GM21423 (cell line): ENCODE results near the gene GLE1.
"Not testable (repeated sequence)": the region's sequence is repeated elsewhere in the genome, so short reads cannot be mapped to it uniquely, and the experiment has no call there.

Source experiments
- ATAC-seq: cut with Tn5 transposase; IDR thresholded peaks from one replicate; pipeline ENCODE4 v1.9.1; 2021; ENCODE audit warnings: mild to moderate bottlenecking, moderate library complexity; ENCODE audit not compliant: unreplicated experiment

GLE1 gene

DNA sequence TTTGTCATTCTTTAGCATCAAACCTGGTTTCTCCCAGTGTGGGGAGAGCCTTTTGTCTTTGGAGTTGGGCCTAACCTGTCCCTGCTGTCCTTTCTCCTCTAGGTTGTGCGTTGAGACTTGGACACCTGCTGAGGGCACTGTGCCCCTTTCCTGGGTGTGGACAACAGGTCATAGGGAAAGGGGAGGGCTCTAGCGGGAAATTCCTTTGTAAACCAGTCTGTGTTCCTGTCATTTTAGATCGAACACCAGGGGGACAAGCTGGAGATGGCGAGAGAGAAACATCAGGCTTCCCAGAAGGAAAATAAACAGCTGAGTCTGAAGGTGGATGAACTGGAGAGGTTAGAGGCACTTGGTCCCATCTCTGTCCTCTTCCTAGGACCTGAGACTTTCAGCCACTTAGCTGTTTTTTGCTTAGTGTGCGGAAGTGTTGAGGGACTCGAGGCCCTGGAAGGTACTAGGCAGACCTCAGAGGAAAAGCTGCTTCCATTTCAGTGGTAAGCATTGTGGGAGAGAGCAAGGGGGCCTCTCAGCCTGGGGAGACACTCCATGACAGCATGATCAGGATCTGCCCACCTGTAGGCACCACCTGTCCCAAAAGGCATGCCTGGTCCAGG, 8.6 kb upstream of the GLE1 start:
- no peak for ATAC-seq

DNA sequence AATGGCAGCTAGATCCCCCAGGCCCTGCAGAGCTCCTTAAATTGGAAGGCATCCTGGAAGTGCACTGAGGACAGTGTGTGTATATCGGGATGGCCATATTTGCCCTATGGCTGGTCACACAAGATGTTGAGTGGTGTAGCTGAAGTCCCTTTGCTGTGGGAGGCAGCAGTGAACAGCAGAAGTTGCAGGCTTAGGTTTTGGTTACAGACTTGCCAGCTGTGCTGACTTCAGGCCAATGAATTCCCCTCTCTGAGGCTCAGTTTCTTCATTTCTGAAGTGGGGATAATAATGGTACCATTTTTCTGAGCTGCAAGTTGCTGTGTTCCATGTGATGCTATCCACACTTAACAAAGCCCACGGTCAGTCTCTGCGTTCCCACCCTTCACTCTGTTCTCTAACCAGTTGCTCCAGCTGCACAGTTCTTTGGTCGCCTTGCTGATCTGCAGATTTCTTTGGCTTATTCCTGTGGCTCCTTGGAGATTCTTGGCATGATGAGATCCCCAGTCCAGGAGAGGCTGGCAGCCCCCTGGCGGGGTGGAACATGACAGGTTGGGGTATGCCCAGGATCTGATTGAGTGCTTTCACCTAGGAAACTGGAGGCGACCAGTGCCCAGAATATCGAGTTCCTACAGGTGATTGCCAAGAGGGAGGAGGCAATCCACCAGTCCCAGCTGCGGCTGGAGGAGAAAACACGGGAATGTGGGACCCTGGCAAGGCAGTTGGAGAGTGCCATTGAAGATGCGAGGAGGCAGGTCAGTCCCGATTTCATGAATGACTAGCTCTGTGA, 6.5 kb upstream of the GLE1 start:
- no peak for ATAC-seq

DNA sequence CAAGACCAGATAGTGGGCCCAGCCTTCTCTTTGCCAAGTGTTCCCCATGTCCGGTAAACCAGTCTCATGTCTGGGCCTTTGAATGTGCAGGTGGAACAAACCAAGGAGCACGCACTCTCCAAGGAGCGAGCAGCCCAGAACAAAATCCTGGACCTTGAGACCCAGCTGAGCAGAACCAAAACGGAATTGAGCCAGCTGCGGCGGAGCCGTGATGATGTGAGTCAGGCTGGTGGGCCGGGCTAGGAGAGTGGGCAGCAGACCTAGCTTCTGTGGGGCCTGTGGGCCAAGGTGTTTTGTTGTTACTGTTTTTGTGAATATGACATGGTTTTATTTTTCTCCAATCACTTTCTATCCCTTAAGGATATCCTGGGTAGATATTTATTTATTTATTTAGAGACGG, 5.6 kb upstream of the GLE1 start:
- no peak for ATAC-seq

DNA sequence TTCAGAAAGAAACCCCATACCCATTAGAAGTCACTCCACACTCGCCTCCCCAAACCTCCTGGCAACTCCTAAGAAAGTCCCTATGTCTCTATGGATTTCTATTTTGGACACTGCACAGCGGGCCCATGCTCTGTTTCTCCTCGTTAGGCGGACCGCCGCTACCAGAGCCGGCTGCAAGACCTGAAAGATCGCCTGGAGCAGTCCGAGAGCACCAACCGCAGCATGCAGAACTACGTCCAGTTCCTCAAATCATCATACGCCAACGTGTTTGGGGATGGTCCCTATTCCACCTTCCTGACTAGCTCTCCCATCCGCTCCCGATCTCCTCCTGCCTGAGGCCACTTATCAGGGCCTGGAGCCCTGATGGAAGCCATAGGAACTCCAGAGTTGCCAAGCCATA, 4.6 kb upstream of the GLE1 start:
- ATAC-seq = no peak

DNA sequence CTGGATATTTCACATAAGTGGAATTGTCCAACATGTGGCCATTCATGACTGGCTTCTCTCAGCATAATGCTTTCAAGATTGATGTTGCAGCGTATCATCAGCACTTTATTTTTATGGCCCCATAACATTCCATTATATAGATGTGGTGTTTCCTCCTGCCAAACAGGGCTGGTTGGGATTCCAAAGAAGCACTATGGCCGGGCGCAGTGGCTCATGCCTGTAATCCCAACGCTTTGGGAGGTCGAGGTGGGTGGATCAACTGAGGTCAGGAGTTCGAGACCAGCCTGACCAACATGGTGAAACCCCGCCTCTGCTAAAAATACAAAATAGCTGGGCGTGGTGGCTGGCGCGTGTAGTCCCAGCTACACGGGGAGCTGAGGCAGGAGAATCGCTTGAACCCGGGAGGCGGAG, 1.1 kb upstream of the GLE1 start:
- ATAC-seq = not testable (repeated sequence)

DNA sequence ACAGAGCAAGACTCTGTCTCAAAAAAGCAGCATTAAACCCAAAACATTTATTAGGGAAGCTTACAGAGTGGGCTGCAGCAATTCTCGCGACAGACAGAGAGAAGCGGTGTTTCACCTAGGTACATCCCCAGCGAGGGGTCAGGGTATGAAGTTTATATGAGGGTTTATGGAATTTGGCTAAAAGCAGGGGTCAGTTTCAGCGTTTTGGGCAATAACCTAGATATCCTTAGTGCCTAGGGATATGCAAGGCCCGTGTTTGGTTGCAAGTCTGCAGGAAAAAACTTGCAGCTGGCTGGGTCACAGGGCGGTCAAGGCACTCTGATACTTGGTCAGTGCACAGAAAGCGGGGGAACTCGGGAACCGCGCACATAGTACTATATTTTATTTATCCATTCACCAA, 649 bp upstream of the GLE1 start:
- ATAC-seq = no peak

DNA sequence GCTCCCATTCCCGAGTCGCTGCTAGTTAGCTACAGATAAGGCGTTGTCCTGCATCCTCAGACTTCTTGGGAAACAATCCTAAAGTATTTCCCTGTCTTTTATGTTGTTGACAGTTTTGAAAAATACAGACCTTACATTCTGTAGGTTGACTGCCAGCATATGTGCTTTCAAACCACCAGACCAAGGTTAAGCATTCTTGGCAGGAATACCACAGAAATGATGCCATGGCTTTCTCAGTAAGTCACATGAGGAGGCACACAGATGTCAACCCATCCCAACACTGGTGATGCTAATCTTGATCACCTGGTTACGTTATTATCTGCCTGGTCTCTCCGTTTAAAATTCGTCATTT, 871 bp downstream of the GLE1 start:
- no peak for ATAC-seq

DNA sequence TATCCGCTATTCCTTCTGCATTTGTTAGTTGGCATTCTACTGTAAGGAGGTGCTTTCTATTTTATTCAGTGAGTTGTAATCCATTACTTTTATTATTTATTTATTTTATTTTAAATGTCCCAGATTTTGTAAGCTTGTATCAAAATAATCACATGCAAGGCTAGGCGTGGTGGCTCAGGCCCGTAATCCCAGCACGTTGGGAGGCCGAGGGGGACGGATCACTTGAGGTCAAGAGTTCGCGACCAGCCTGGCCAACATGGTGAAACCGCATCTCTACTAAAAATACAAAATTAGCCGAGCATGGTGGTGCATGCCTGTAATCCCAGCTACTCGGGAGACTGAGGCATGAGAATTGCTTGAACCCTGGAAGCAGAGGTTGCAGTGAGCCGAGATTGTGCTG, 1.4 kb downstream of the GLE1 start:
- ATAC-seq = not testable (repeated sequence)

DNA sequence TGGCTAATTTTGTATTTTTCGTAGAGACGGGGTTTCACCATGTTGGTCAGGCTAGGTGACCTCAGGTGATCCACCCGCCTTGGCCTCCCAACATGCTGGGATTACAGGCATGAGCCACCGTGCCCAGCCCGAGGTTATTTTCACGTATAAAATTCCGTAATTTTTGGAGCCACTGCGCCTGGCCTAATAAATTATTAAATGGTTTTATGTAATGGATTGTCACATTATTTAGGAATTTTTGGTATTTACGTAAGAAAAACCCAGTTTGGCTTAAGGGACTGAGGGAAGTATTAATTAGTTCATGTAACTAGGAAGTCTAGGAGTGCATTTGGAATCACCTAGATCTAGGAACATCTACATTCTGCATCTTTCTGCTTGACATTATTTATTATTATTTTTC, 8.3 kb downstream of the GLE1 start:
- ATAC-seq = no peak

DNA sequence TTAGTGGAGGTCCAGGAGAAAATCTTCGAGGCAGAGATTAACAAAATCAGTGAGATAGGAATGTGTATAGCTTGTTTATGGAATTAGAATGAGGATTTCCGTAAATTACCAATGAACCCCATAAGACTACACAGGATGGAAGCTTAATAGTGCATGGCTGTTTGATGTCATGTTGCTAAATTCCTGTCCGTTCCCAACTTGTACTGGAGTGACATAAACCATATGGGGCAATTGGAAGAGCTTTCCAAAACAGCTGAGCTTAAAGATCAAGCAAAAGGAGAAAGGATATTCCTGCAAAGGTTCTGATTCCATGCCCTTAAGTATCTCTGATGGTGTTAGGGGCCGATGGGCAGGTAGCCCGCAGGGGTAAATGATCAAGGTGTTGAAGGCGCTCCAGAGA, 17.4 kb downstream of the GLE1 start:
- no peak for ATAC-seq

DNA sequence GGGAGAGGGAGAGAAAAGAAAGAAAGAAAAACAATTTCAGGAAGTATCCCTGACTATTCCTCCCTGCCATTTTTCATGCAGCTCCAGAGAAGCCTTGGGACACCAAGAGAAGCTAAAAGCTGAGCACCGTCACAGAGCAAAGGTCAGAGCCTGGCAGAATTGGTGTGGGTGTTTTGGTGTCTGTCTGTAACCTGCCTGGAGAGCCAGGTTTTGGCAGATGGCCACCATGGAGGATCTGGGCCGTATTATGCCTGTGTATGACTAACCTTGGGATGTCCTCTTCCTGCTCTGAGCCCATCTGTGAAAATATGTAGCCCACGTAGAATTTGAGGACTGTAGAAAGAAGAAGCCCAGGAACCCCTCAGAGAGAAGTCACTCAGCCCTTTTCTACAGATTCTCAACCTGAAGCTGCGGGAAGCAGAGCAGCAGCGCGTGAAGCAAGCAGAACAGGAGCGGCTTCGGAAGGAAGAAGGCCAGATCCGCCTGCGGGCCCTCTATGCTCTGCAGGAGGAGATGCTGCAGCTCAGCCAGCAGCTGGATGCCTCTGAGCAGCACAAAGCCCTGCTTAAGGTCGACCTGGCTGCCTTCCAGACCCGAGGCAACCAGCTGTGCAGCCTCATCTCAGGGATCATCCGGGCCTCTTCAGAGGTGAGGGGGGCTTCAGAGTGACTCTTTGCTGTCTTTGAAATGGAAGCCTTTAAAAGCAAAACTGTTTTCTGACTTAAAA, 18.8 kb downstream of the GLE1 start:
- ATAC-seq = no peak

DNA sequence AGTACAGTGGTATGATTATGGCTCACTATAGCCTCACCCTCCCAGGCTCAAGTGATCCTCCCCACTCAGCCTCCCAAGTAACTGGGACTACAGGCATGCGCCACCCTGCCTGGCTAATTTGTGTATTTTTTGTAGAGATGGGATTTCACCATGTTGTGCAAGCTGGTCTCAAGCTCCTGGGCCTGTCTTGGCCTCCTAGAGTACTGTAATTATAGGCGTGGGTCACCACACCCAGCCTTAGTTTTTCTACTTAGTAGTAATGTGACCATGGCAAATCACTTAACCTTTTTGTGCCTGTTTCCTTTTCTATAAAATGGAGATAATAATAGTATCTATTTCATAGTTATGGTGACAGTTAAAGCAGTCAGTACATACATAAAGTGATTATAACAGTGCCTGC, 22.2 kb downstream of the GLE1 start:
- no peak for ATAC-seq

DNA sequence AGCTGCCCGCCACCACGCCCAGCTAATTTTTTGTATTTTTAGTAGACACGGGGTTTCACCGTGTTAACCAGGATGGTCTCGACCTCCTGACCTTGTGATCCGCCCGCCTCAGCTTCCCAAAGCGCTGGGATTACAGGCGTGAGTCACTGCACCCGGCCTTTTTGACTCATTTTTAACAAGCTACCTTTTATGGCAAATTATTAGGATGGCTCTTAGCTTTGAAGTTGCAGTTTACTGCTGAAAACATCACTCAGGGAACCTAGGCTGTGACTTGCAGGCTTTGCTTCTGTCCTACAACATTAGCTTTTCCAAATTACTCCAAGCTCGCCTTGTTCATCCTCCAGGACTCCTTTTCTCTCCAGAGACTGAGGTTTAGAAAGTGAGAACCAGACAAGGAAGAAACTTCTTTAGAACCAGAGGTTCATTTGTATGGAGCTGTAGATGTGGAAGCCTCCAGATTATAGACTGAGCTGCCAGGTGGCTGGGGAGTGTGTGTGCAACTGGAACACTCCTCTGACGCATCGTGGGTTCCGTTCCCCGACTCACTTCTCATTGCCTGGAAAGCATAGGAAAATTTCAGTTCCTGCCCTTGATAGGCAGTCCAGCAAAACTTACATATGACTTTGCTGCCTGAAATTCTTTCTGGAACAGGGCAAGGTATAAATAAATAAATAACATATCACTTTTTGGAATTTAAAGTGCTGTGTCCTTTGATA, 24.1 kb downstream of the GLE1 start:
- no peak for ATAC-seq

DNA sequence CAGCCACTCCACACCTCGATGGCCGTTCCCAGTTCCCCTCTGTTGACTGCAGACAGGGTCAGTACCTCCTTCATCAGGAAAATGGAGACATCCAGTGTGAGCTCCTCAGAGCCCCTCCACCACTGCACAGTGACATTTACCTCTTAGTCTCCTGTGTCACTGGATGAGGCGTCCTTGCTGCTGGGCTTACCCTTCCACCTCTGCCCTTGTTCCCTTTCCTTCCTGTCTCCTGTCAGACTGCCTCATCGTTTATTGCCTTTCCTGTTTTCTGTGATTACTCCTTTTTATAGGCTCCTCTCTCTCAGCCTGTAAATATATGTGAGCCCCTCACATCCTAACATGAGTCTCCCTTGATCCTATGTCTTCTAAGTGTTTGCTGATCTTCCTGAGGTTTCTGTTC, 24.7 kb downstream of the GLE1 start:
- no peak for ATAC-seq

DNA sequence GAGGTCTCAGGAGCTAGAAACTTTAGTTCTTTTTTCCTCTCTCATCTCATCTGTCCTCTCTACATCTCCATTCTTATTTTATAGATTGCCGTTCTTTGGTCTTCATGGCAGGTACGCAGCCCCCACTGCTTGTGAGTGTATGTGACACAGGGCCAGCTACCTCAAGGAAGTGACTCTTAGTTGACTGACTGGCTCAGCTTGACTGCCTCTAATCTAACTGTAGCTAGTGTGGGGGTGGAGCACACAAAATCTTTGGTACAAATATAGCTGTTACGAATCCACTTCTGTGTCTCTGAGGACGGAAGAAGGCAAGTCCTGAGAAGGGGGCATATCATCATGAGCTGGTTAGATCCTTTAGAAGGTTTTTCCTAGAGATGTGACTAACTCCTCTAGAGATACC, 28.1 kb downstream of the GLE1 start:
- no peak for ATAC-seq

DNA sequence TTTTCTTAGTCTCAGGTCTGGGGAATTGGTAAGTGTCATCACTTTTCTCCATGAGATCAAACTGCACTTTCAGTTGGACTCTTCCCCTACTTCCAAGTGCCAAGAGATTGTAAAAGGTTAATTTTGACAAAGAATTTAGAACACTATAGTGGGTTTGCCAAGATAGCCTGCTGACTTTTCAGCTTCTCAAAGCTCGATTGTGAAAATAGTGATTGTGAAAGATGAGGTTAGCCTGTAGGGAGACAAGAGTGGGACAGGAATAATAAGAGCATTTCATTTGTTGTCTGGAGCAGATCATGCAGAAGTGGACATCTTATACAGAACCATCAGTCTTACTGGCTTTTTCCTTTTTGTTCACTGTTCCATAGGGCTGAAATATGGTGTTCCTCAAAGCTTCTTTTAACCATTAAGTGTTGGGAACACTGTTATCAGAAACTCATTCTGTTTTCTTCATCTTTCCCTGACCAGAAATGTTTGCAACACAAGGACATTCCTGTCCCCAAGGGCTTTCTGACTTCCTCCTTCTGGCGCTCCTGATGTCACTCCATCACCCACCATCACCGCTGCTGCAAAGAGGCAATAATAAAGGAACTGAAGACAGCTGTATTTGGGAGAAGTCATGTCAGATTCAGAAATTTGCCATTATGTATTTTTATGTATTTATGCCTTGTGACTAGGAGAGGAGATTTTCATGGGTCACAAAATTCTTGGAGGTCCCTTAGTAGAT, 36.3 kb downstream of the GLE1 start:
- ATAC-seq = no peak

DNA sequence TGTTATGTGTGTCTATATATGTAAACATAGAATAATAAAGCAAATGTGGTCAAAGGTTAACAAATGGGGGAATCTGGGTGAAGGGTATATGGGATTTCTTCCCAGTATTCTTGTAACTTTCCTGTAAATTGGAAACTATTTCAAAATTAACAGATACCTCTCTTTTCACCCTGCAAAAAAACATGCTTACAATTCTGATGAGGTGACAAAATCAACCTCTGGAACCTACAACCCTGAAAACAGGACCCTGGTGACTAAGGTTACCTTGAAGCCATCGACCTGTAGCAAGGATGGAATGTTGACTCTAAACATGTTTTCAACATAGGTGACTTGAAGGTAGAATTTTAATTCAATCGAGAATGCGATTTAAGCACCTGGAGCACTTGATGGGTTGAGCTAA, 42.0 kb downstream of the GLE1 start:
- ATAC-seq = no peak

DNA sequence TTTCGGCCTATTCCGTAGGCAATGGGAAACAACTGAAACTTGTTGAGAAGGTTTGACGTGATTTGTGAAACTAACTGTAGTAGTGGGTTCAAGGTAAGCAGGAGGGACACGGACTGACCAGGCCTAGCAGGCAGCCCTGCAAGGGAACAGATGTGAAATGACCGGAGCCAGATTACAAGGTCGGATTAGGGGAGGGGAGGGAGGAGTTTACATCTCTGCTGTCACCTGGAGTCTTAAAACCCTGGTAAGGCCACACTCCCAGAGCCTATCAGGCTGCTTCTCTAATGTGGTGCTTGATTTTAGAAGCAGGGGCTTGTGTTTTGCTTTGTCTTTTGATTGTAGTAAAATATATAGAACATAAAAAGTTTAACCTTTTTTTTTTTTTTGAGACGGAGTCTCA, 44.4 kb downstream of the GLE1 start:
- ATAC-seq = no peak

DNA sequence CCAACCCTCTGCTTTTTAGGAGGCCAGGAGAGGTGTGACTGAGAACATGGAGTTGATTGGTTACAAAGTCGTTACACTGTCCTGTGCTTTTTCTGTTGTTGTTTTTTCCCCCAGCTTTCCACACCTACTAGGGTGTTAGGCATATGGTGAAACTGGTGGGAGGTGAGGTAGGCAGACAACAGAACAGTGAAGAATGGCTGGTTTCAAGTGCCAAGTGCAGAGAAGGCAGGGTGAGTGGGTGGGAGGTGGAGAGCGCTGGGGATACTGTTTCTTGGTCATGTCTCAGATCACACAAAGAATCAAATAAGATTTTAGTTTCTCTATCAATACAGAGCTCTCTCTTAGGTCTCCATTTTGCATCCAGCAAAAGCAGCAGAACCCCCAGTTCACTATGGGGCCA, 45.7 kb downstream of the GLE1 start:
- no peak for ATAC-seq

DNA sequence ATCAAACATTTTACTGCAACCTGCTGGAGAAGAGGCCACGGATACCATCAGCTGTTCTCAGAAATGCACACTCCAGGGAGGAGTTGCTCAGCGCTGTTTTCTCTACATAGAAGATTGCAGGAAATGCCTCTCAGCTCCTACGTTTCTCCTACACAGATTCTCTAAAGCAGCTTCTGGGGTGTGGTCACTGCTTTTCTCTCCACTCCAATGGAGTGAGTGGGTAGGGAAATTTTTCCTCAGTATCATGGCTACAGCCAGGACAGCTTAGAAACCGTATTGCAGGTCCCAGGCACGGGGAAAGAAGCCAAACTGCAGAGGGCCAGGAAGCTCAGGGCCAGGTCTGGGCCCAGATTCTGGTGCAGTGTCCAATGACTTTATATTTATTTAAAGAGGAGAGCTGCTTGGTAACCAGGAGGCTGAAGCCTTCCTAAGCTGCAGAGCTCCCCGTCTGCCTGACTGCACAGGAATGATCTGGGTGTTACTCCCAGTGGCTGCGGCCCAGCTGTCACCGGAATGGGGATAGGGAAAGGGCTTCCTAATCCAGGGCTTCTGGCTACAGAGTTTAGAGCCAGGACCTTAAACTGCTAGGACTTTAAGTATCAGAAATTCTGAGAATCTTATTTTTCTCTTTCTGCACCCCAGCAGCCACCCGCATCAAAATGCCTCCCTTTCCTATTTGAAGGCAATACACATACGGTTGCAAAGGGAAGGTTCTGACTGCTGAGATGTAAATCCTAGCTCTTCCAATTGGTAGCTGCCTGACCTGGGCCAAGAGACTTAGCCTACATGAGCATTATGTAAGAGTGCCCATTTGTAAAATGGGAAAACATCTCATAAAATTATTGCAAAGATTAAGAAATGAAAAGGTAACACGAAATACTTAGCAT, 46.5 kb downstream of the GLE1 start:
- ATAC-seq = no peak
